Mesendoderm (in vitro differentiated cells): ENCODE measurements around the gene SP110.
A peak's percentile ranks its signal among the peaks of the same experiment; 100 is the strongest.
"Not testable (repeated sequence)": the region's sequence is repeated elsewhere in the genome, so short reads cannot be mapped to it uniquely, and the experiment has no call there.

Experiments used
- DNase-seq: peaks from one replicate; pipeline ENCODE4 v3.0.0; 2013
- H2AK5ac ChIP-seq: 2 replicates; pipeline ENCODE4 v1.6.1; 2013; ENCODE audit warnings: low read length, inconsistent platforms
- H2BK120ac ChIP-seq: 2 replicates; pipeline ENCODE4 v1.6.1; 2013; ENCODE audit warnings: low read depth, mild to moderate bottlenecking, low read length, moderate library complexity, mixed read lengths
- H2BK15ac ChIP-seq: replicated peaks from 2 replicates; pipeline ENCODE4 v1.6.1; 2013; ENCODE audit warnings: low read depth, mild to moderate bottlenecking, moderate library complexity
- H2BK5ac ChIP-seq: 2 replicates; pipeline ENCODE4 v1.6.1; 2013; ENCODE audit warnings: low read length, inconsistent platforms
- H3K18ac ChIP-seq: 2 replicates; pipeline ENCODE4 v1.6.1; 2013; ENCODE audit warnings: mild to moderate bottlenecking, low read length, mixed read lengths
- H3K23ac ChIP-seq: one replicate; pipeline ENCODE4 v1.6.1; 2013; ENCODE audit warnings: low read length
- H3K27ac ChIP-seq: 2 replicates; pipeline ENCODE4 v1.5.1; 2013; ENCODE audit warnings: low read depth, mild to moderate bottlenecking, inconsistent platforms, low read length, moderate library complexity
- H3K27me3 ChIP-seq: 2 replicates; pipeline ENCODE4 v1.6.1; 2013; ENCODE audit warnings: low read length, control low read depth, mild to moderate bottlenecking, inconsistent platforms; ENCODE audit not compliant: insufficient read depth, poor library complexity
- H3K36me3 ChIP-seq: 2 replicates; pipeline ENCODE4 v1.6.1; 2013; ENCODE audit warnings: low read length, inconsistent platforms; ENCODE audit not compliant: control insufficient read depth, insufficient read depth
- H3K4ac ChIP-seq: one replicate; pipeline ENCODE4 v1.6.1; 2013; ENCODE audit warnings: low read depth, mild to moderate bottlenecking, low read length, moderate library complexity
- H3K4me1 ChIP-seq: 2 replicates; pipeline ENCODE4 v1.6.1; 2013; ENCODE audit warnings: low read depth, low read length, inconsistent platforms; ENCODE audit not compliant: control insufficient read depth
- H3K4me2 ChIP-seq: 2 replicates; pipeline ENCODE4 v1.6.1; 2013; ENCODE audit warnings: low read length
- H3K4me3 ChIP-seq: 2 replicates; pipeline ENCODE4 v1.5.1; 2013; ENCODE audit warnings: mild to moderate bottlenecking, low read length
- H3K56ac ChIP-seq: one replicate; pipeline ENCODE4 v1.6.1; 2013; ENCODE audit warnings: low read length
- H3K79me1 ChIP-seq: 2 replicates; pipeline ENCODE4 v1.6.1; 2013; ENCODE audit warnings: low read length, inconsistent platforms
- H3K79me2 ChIP-seq: 2 replicates; pipeline ENCODE4 v1.6.1; 2013; ENCODE audit warnings: mild to moderate bottlenecking, low read length; ENCODE audit not compliant: control insufficient read depth, insufficient read depth
- H3K9ac ChIP-seq: 2 replicates; pipeline ENCODE4 v1.6.1; 2013; ENCODE audit warnings: low read length, inconsistent platforms
- H4K5ac ChIP-seq: one replicate; pipeline ENCODE4 v1.6.1; 2013; ENCODE audit warnings: low read length
- H4K8ac ChIP-seq: one replicate; pipeline ENCODE4 v1.6.1; 2013; ENCODE audit warnings: low read depth, mild to moderate bottlenecking, control low read depth, low read length, moderate library complexity
- WGBS: extraction: QIAGEN DNeasy Blood & Tissue Kit; methylation state at CpG from one replicate; pipeline ENCODE4 v1.1.7; 2013; ENCODE audit warnings: low lambda C conversion rate, missing lambda C conversion rate; ENCODE audit not compliant: insufficient coverage; ENCODE audit errors: extremely low coverage; 5-methylcytosine and 5-hydroxymethylcytosine counted together

Gene SP110

GRCh38 chr2:230230087-230230486 lies 10.3 kb upstream of the SP110 start:
- Histone ChIP-seq H4K8ac (no peak overlapping the region), H2BK120ac (no peak overlapping the region), H3K27me3 (no peaks in the 10 kb centered on the region), H3K79me1 (no peaks in the 10 kb centered on the region), H3K4me3 (no peak overlapping the region), H3K9ac (no peak overlapping the region), H3K56ac (no peak overlapping the region), H2AK5ac (no peak overlapping the region), H3K4ac (no peak overlapping the region), H3K4me1 (no peaks in the 10 kb centered on the region), H4K5ac (no peak overlapping the region), H2BK5ac (no peak overlapping the region), H3K27ac (peak overlapping the region; percentile 49), H3K36me3 (no peaks in the 10 kb centered on the region), H3K4me2 (no peak overlapping the region), H2BK15ac (no peak overlapping the region), H3K23ac (no peak overlapping the region), H3K18ac (no peak overlapping the region), H3K79me2 (no peaks in the 10 kb centered on the region)
- peak; percentile 91 for DNase-seq
- WGBS, result no CpG with 5 or more reads among the region's 3 CpGs

DNA sequence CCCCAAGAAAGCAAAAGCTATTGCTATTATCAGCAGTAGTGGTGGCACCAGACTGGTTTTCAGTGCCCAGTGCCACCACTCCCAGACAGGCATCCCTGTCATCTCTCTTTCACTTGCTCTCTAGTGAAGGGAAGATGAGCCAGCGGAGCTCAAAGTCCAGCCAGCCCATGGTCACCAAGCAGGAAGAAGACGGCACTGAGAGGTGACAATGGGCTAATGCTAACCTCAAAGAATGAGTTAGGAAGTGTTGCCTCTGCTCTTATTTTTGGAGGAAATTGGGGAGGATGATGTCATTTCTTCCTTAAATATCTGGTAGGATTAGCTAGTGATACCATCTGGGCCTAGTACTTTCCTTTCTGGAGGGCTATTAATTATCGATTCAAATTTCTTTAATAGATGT lies 7.4 kb upstream of the SP110 start:
- no peak for DNase-seq
- Histone ChIP-seq H3K4ac (no peak overlapping the region), H4K5ac (no peak overlapping the region), H2BK15ac (no peak overlapping the region), H2AK5ac (no peak overlapping the region), H3K79me1 (no peaks in the 10 kb centered on the region), H3K9ac (no peak overlapping the region), H3K79me2 (no peaks in the 10 kb centered on the region), H3K36me3 (no peaks in the 10 kb centered on the region), H4K8ac (no peak overlapping the region), H3K18ac (no peak overlapping the region), H2BK5ac (no peak overlapping the region), H3K56ac (no peak overlapping the region), H3K23ac (no peak overlapping the region), H3K4me3 (no peak overlapping the region), H2BK120ac (no peak overlapping the region), H3K4me1 (no peaks in the 10 kb centered on the region), H3K27me3 (no peaks in the 10 kb centered on the region), H3K4me2 (no peak overlapping the region), H3K27ac (no peak overlapping the region)
- no CpG with 5 or more reads among the region's 3 CpGs for WGBS

DNA sequence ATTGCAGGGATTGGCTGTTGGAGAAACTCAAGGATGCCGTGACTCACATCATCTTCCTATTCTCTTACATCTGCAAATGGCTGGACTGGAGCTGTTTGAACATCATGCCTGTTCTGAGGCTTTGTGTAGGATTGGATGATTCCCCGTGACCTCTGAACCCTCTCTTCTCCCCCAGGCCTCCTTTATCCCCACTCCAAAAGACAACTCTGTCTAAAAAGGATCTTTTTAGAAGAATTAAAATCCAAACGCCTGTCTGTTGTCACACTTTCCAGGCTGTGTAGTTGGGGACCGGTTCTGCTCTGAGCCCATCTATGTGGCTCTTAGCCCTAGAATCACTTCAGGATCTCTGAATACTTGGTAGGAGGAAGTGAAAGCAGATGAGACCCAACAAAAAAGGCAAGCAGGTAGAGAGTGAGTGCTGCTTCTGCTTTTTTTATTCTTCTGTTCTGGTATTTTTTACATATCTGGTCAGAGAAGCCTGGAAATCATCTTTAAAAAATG lies 6.3 kb upstream of the SP110 start:
- Histone ChIP-seq H3K4me3 (no peak overlapping the region), H2AK5ac (no peak overlapping the region), H2BK15ac (no peak overlapping the region), H3K56ac (no peak overlapping the region), H3K79me2 (no peaks in the 10 kb centered on the region), H3K18ac (no peak overlapping the region), H3K79me1 (no peaks in the 10 kb centered on the region), H3K4me2 (no peak overlapping the region), H3K4me1 (no peaks in the 10 kb centered on the region), H4K5ac (no peak overlapping the region), H3K27me3 (no peaks in the 10 kb centered on the region), H3K36me3 (no peaks in the 10 kb centered on the region), H2BK120ac (no peak overlapping the region), H3K9ac (no peak overlapping the region), H3K27ac (no peak overlapping the region), H3K4ac (no peak overlapping the region), H2BK5ac (no peak overlapping the region), H3K23ac (no peak overlapping the region), H4K8ac (no peak overlapping the region)
- no peak for DNase-seq
- no CpG with 5 or more reads among the region's 4 CpGs for whole genome bisulfite sequencing

DNA sequence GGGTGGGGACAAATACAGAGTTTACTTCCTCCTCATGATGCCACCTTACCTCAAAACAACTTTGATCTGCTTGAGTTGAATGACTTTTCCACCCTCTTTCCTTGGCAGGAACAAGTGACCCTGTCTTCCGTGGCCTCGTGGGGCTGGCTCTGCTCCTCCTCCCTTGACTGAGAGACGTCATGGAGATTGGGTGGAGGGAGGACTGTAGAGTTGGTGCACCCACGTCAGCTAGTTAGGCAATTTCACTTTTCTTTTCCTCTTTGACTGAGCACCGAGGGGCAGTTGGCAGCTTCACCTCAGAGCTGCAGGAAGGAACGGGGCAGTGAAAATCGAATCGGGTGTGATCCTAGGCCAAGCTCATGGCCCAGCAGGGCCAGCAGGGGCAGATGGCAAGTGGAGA lies 5.7 kb upstream of the SP110 start, which contains the start of gene SP140:
Gene SP140, plus strand, starts transcription at position 251 of the 400 bp plus-strand sequence. Its CDS starts 109 bp downstream, at position 360.
- Histone ChIP-seq H2BK120ac (no peak within 1 kb of the TSS), H3K56ac (no peak within 1 kb of the TSS), H4K5ac (no peak within 1 kb of the TSS), H3K27me3 (no peaks in the 10 kb centered on the region), H3K4me2 (no peak within 1 kb of the TSS), H3K4ac (no peak within 1 kb of the TSS), H3K4me1 (no peaks in the 10 kb centered on the region), H2BK15ac (no peak within 1 kb of the TSS), H2BK5ac (no peak within 1 kb of the TSS), H3K4me3 (no peak within 1 kb of the TSS), H3K23ac (no peak within 1 kb of the TSS), H3K36me3 (no peaks in the 10 kb centered on the region), H3K18ac (no peak within 1 kb of the TSS), H3K27ac (no peak within 1 kb of the TSS), H3K79me2 (no peaks in the 10 kb centered on the region), H2AK5ac (no peak within 1 kb of the TSS), H3K9ac (no peak within 1 kb of the TSS), H4K8ac (no peak within 1 kb of the TSS), H3K79me1 (no peaks in the 10 kb centered on the region)
- WGBS, result no CpG with 5 or more reads among the region's 8 CpGs
- DNase-seq, result no peak

GRCh38 chr2:230224458-230224857 lies 4.7 kb upstream of the SP110 start:
- H3K56ac ChIP-seq, result no peak overlapping the region
- H2AK5ac ChIP-seq, result no peak overlapping the region
- no peak overlapping the region for H3K4me2 ChIP-seq
- H2BK5ac ChIP-seq, result no peak overlapping the region
- H3K18ac ChIP-seq, result no peak overlapping the region
- H3K36me3 ChIP-seq, result no peaks in the 10 kb centered on the region
- H4K5ac ChIP-seq, result no peak overlapping the region
- H3K27me3 ChIP-seq, result no peaks in the 10 kb centered on the region
- no peak overlapping the region for H3K4me3 ChIP-seq
- H3K23ac ChIP-seq, result no peak overlapping the region
- H3K4ac ChIP-seq, result no peak overlapping the region
- H3K4me1 ChIP-seq, result no peaks in the 10 kb centered on the region
- H3K79me2 ChIP-seq, result no peaks in the 10 kb centered on the region
- no peak overlapping the region for H3K9ac ChIP-seq
- no peak for DNase-seq
- H2BK15ac ChIP-seq, result no peak overlapping the region
- H3K27ac ChIP-seq, result no peak overlapping the region
- H3K79me1 ChIP-seq, result no peaks in the 10 kb centered on the region
- H4K8ac ChIP-seq, result no peak overlapping the region
- H2BK120ac ChIP-seq, result no peak overlapping the region

DNA sequence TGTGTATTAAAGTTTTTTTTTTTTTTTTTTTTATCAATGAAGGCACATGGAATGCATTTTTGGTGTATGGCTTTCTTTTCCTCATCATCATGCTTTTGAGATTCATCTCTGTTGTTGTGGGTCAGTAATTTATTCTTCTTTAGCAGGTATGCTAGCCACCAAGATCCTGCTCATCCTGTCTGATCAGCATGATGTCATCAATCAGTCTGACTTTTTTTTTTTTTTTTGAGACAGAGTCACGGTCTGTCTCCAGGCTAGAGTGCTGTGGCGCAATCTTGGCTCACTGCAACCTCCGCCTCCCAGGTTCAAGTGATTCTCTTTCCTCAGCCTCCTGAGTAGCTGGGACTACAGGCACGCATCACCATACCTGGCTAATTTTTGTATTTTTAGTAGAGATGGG lies 3.0 kb upstream of the SP110 start:
- H4K5ac ChIP-seq, H3K79me1 ChIP-seq, H3K56ac ChIP-seq, H3K4me3 ChIP-seq, H3K79me2 ChIP-seq, H2BK15ac ChIP-seq, H3K9ac ChIP-seq, H3K4ac ChIP-seq, H3K27me3 ChIP-seq, H3K4me1 ChIP-seq, H3K23ac ChIP-seq, H3K4me2 ChIP-seq, H4K8ac ChIP-seq, H3K27ac ChIP-seq, H2BK120ac ChIP-seq, H3K18ac ChIP-seq, H2AK5ac ChIP-seq, H3K36me3 ChIP-seq, H2BK5ac ChIP-seq: not testable (repeated sequence)
- WGBS, result no CpG with 5 or more reads among the region's 4 CpGs
- peak; percentile 21 for DNase-seq
